ENCODE measurements around the gene CDH24. TPM values are rescaled to one million over a fixed set of nuclear protein-coding genes. Genes with fewer than 3 reads are reported as not detected.
"Not testable (repeated sequence)": the region's sequence is repeated elsewhere in the genome, so short reads cannot be mapped to it uniquely, and the experiment has no call there.

The CDH24 gene
- total and polyA plus RNA-seq, 2 of the 8 experiments (the other 6 are each of a cell fraction or from before 2014, with no cell fraction given) = 18.1 to 27.6 TPM

DNA sequence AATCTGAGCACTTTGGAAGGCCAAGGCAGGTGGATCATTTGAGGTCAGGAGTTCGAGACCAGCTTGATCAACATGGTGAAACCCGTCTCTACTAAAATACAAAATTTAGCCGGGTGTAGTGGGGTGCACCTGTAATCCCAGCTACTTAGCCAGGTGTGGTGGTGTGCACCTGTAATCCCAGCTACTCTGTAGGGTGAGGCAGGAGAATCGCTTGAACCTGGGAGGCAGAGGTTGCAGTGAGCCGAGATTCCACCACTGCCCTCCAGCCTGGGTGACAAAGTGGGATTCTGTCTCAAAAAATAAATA, 43.6 kb downstream of the CDH24 start:
- not testable (repeated sequence) for H3K23ac ChIP-seq (ENCODE audit: insufficient read length); H3K18ac ChIP-seq (ENCODE audit: extremely low read depth, low read length); H3K56ac ChIP-seq (replicated peaks; ENCODE audit: insufficient read length, low read depth, low read length); H3K4me3 ChIP-seq (ENCODE audit: extremely low read depth in 1 of 4, insufficient read depth in 2 of 4, low read depth in 3 of 4, low read length in 4 of 4); H4K8ac ChIP-seq (ENCODE audit: extremely low read depth, insufficient read depth, low read length); H4K91ac ChIP-seq (replicated peaks; ENCODE audit: insufficient read length, low read length); H4K20me1 ChIP-seq (replicated peaks in 1 of 2; ENCODE audit: control insufficient read depth in 1 of 2, insufficient read depth in 2 of 2, low read length in 2 of 2); H3K79me2 ChIP-seq (ENCODE audit: control insufficient read depth in 1 of 2, insufficient read depth in 2 of 2, low read length in 2 of 2); H3K4me2 ChIP-seq (ENCODE audit: insufficient read depth in 1 of 2, low read depth in 2 of 2, low read length in 2 of 2); H3K23me2 ChIP-seq (ENCODE audit: low read depth, low read length); H3K27me3 ChIP-seq (replicated peaks in 1 of 4; ENCODE audit: control insufficient read depth in 3 of 4, extremely low read depth in 1 of 4, insufficient read depth in 3 of 4, low read length in 3 of 4); H4K5ac ChIP-seq (ENCODE audit: insufficient read length, low read depth, low read length); H2BK15ac ChIP-seq (ENCODE audit: low read length); H2BK12ac ChIP-seq (ENCODE audit: low read depth, low read length); FAIRE-seq; H2AK5ac ChIP-seq (ENCODE audit: low read depth, low read length); H3K4me1 ChIP-seq (replicated peaks in 1 of 4; ENCODE audit: control insufficient read depth in 3 of 4, insufficient read depth in 4 of 4, low read length in 3 of 4); H3K27ac ChIP-seq (ENCODE audit: low read depth, low read length); H2BK20ac ChIP-seq (ENCODE audit: low read length); H3K36me3 ChIP-seq (ENCODE audit: control insufficient read depth in 2 of 4, insufficient read depth in 4 of 4, low read length in 3 of 4); H3K14ac ChIP-seq (ENCODE audit: insufficient read length); H3K79me1 ChIP-seq (ENCODE audit: low read depth, low read length); DNase-seq (ENCODE audit: low read depth in 1 of 2, low spot score in 2 of 2); H3K9ac ChIP-seq (replicated peaks in 1 of 4; ENCODE audit: extremely low read depth in 1 of 4, low read depth in 3 of 4, low read length in 3 of 4); H3K9me3 ChIP-seq (ENCODE audit: insufficient read depth in 2 of 2, low read depth in 1 of 2, low read length in 1 of 2); H3K4ac ChIP-seq (replicated peaks; ENCODE audit: insufficient read length, low read depth, low read length); H2BK5ac ChIP-seq (ENCODE audit: low read depth, low read length); H2AFZ ChIP-seq (ENCODE audit: low read length); H2BK120ac ChIP-seq (replicated peaks; ENCODE audit: low read depth, low read length)
- 92% methylated on average over 5 of the region's 5 CpGs; no CpG with 5 or more reads in 1 of the 2 experiments for WGBS, 2 experiments (ENCODE audit: extremely low coverage in 1 of 2, insufficient coverage in 1 of 2, insufficient read length in 1 of 2, insufficient replicate concordance in 2 of 2, low coverage in 1 of 2, low lambda C conversion rate in 2 of 2, missing lambda C conversion rate in 1 of 2)
- ChIA-PET CTCF (ENCODE audit: partially characterized antibody) (interaction anchor here (1.1 to 5.0 kb wide), 7 partner anchors 11 to 55 kb away, joined by 3 to 27 read pairs (median 4); partner anchors contain the start of gene CDH24), POLR2A (ENCODE audit: partially characterized antibody) (interaction anchor here (4.3 kb wide), 1 partner anchor 7 kb away, joined by 29 read pairs; no protein-coding TSS in a partner anchor)

Measured in H1 (cell line).